ENCODE data around the gene AP2A2.

Gene AP2A2

DNA sequence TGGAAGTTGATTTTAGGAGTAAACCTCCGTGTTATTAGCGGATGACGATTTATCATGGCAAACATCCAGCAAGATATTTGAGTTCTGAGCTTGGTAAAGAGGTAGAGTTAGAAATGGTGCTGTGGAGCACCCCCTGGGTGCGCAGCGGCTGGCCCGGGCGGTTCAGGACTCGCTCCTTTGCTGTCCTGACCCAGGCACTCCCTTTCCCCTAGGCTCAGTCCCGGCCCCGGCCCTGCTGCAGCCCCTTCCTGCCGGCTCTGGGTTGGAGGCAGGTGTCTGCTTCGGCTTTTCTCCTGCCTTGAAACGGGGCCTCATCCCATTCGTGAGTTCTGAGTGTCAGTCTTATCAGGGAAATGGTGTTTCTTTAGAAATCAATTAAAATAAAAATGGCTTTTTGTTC lies 33.4 kb downstream of the AP2A2 start:
- TF ChIP-seq, protein P1, sequence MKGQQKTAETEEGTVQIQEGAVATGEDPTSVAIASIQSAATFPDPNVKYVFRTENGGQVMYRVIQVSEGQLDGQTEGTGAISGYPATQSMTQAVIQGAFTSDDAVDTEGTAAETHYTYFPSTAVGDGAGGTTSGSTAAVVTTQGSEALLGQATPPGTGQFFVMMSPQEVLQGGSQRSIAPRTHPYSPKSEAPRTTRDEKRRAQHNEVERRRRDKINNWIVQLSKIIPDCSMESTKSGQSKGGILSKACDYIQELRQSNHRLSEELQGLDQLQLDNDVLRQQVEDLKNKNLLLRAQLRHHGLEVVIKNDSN (IDR thresholded peaks at IDR 0.05): no peak
- TF ChIP-seq YY1 (IDR thresholded peaks at IDR 0.05; ENCODE audit: low read depth): no peak
- TF ChIP-seq, protein P2, sequence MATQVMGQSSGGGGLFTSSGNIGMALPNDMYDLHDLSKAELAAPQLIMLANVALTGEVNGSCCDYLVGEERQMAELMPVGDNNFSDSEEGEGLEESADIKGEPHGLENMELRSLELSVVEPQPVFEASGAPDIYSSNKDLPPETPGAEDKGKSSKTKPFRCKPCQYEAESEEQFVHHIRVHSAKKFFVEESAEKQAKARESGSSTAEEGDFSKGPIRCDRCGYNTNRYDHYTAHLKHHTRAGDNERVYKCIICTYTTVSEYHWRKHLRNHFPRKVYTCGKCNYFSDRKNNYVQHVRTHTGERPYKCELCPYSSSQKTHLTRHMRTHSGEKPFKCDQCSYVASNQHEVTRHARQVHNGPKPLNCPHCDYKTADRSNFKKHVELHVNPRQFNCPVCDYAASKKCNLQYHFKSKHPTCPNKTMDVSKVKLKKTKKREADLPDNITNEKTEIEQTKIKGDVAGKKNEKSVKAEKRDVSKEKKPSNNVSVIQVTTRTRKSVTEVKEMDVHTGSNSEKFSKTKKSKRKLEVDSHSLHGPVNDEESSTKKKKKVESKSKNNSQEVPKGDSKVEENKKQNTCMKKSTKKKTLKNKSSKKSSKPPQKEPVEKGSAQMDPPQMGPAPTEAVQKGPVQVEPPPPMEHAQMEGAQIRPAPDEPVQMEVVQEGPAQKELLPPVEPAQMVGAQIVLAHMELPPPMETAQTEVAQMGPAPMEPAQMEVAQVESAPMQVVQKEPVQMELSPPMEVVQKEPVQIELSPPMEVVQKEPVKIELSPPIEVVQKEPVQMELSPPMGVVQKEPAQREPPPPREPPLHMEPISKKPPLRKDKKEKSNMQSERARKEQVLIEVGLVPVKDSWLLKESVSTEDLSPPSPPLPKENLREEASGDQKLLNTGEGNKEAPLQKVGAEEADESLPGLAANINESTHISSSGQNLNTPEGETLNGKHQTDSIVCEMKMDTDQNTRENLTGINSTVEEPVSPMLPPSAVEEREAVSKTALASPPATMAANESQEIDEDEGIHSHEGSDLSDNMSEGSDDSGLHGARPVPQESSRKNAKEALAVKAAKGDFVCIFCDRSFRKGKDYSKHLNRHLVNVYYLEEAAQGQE (IDR thresholded peaks at IDR 0.05; ENCODE audit: low read depth): no peak
- TF ChIP-seq NFIC (IDR thresholded peaks at IDR 0.05): no peak
- TF ChIP-seq EP300 (IDR thresholded peaks at IDR 0.05; ENCODE audit: borderline replicate concordance): no peak
- TF ChIP-seq TAF1 (IDR thresholded peaks at IDR 0.05; ENCODE audit: low read depth): no peak
- TF ChIP-seq TCF12 (IDR thresholded peaks at IDR 0.05; ENCODE audit: low read depth): no peak
- TF ChIP-seq CEBPB (IDR thresholded peaks at IDR 0.05): no peak
- no peak for TF ChIP-seq ZBTB7A (IDR thresholded peaks at IDR 0.05; ENCODE audit: low read depth)

DNA sequence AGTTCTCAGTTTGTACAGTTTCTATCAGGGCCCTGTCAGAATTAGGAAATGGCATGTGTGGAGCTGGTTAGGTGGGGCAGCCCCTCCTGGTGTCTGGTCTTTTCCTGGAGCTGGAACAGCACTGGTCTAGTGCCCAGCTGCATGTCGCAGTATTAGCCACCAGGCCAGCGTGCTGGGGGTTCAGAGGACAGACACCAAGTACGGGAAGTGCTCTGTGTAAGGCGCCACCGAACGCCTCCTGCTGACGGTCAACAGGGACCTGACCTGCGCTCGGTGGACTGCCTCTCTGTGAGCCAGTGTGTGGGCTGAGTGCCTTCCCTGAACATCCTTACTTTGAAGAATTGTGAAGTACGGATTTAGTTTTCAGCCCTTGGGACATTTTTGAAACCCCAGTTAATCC lies 33.9 kb downstream of the AP2A2 start:
- TF ChIP-seq NFIC (IDR thresholded peaks at IDR 0.05) (no peak), CREB1 (IDR thresholded peaks at IDR 0.05; ENCODE audit: low read depth) (no peak), EGR1 (IDR thresholded peaks at IDR 0.05) (no peak), EP300 (IDR thresholded peaks at IDR 0.05; ENCODE audit: borderline replicate concordance) (no peak), RAD21 (IDR thresholded peaks at IDR 0.05; ENCODE audit: low read depth) (no peak)
- TF ChIP-seq, protein P3, sequence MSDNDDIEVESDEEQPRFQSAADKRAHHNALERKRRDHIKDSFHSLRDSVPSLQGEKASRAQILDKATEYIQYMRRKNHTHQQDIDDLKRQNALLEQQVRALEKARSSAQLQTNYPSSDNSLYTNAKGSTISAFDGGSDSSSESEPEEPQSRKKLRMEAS (IDR thresholded peaks at IDR 0.05): no peak
- TF ChIP-seq, protein P2 (IDR thresholded peaks at IDR 0.05; ENCODE audit: low read depth): no peak

DNA sequence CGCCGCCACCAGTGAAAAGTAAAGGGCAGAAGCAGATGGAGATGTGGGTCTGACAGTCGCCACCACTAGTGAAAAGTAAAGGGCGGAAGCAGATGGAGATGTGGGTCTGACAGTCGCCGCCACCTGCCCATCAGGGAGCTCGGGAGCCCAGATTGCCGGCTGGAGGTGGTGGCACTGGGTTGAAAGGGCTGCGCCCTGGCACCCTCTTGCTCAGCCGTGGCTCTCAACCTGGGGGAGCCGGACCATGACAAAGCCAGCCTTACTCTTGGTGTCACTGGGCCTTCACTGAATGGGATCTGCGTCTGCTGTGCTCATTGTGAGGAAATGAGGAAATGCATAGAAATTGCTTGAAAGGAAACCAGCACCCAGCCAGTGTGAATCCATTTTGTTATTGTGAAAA lies 36.3 kb downstream of the AP2A2 start:
- TF ChIP-seq TCF12 (IDR thresholded peaks at IDR 0.05; ENCODE audit: low read depth) (no peak), FOXM1 (IDR thresholded peaks at IDR 0.05; ENCODE audit: borderline replicate concordance, low read depth) (no peak), YY1 (IDR thresholded peaks at IDR 0.05; ENCODE audit: low read depth) (no peak), TEAD4 (IDR thresholded peaks at IDR 0.05) (no peak), TAF1 (IDR thresholded peaks at IDR 0.05; ENCODE audit: low read depth) (no peak), EGR1 (IDR thresholded peaks at IDR 0.05) (no peak), NFIC (IDR thresholded peaks at IDR 0.05) (no peak)
- TF ChIP-seq, protein P3 (IDR thresholded peaks at IDR 0.05): no peak
- TF ChIP-seq, protein P2 (IDR thresholded peaks at IDR 0.05; ENCODE audit: low read depth): no peak

DNA sequence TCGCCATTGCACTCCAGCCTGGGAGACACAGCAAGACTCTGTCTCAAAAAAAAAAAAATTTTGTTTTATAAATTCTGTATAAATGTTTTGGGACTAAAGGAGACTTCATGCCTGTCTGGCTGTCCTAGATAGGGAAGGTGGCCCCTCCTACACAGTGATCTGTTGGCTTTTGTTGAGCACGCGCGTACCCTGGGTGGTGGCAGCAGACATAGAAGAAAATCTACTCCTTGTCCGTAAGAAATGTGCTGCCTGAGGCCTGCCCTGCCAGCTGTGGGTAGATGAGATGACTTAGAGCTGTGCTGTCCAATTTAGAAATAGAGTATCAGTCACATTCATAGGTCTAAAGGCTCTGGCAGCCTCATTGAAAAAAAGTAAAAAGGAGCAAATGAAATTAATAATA lies 37.0 kb downstream of the AP2A2 start:
- no peak for TF ChIP-seq EGR1 (IDR thresholded peaks at IDR 0.05)
- TF ChIP-seq TAF1 (IDR thresholded peaks at IDR 0.05; ENCODE audit: low read depth): no peak

DNA sequence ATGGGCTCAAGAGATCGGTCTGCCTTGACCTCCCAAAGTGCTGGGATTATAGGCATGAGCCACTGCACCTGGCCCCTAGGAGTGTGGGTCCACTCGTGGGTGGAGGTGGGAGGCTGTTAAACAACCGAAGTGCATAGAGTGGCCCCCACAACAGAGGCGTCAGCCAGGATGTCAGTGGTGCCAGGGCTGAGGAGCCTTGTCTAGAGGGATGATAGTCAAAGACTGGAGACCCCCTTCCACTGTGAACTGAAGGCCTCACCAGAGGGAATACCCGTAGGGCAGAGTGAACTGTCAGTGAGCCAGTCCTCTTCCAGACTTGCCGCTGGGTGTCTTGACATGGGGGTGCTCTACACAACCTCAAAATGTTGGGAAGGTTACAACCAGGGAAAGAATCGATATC lies 38.2 kb downstream of the AP2A2 start:
- TF ChIP-seq TAF1 (IDR thresholded peaks at IDR 0.05; ENCODE audit: low read depth) (no peak), TCF12 (IDR thresholded peaks at IDR 0.05; ENCODE audit: low read depth) (no peak), CEBPB (IDR thresholded peaks at IDR 0.05) (no peak), EGR1 (IDR thresholded peaks at IDR 0.05) (no peak), FOXM1 (IDR thresholded peaks at IDR 0.05; ENCODE audit: borderline replicate concordance, low read depth) (no peak), CREB1 (IDR thresholded peaks at IDR 0.05; ENCODE audit: low read depth) (no peak), NFIC (IDR thresholded peaks at IDR 0.05) (no peak), EP300 (IDR thresholded peaks at IDR 0.05; ENCODE audit: borderline replicate concordance) (no peak), TEAD4 (IDR thresholded peaks at IDR 0.05) (no peak), YY1 (IDR thresholded peaks at IDR 0.05; ENCODE audit: low read depth) (no peak)
- TF ChIP-seq, protein P3 (IDR thresholded peaks at IDR 0.05): no peak
- TF ChIP-seq, protein P1 (IDR thresholded peaks at IDR 0.05): no peak
